ENCODE measurements around the gene PARP1.

The PARP1 gene

GRCh38 chr1:226400519-226401354 lies 7.2 kb downstream of the PARP1 start:
- no peaks in the 10 kb centered on the region for H3K27me3 Mint-ChIP-seq
- peak overlapping the region; percentile 74 for H3K27ac Mint-ChIP-seq (ENCODE audit: low read depth)
- peaks cover 79% of the 10 kb centered on the region for H3K4me1 Mint-ChIP-seq
- no peak for DNase-seq (ENCODE audit: low spot score in 2 of 2)
- H3K9me3 Mint-ChIP-seq = no peaks in the 10 kb centered on the region
- H3K36me3 Mint-ChIP-seq (ENCODE audit: insufficient read depth) = peaks cover 47% of the 10 kb centered on the region
- ATAC-seq (replicated peaks; ENCODE audit: extremely low read depth, poor library complexity, severe bottlenecking) = no peak
- H3K4me3 Mint-ChIP-seq = no peak overlapping the region

DNA sequence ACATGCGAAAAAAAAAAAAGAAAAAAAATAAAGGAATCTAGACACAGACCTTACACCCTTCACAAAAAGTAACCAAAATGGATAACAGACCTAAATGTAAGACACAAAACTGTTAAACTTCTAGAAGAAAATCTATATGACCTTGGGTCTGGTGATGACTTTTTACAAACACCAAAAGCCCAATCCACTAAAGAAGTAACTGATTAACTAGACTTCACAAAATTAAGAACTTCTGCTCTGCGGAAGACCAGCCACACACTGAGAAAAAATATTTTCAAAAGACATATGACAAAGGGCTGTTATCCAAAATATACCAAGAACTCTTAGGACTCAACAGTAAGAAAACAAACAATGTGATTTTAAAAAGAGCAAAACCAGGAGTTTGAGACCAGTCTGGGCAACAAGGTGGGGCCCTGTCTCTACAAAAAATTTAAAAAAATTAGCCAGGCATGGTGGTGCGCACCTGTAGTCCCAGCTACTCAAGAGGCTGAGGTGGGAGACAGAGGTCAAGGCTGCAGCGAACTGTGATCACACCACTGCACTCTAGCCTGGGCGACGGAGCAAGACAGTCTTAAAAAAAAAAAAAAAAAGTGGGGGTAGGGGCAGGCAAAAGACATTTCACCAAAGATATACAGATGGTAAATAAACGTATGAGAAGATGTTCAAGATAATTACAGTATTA lies 9.8 kb downstream of the PARP1 start:
- no peaks in the 10 kb centered on the region for H3K27me3 Mint-ChIP-seq
- ATAC-seq (replicated peaks; ENCODE audit: extremely low read depth, poor library complexity, severe bottlenecking) = no peak
- peaks cover 53% of the 10 kb centered on the region for H3K36me3 Mint-ChIP-seq (ENCODE audit: insufficient read depth)
- no peaks in the 10 kb centered on the region for H3K9me3 Mint-ChIP-seq
- peaks cover 76% of the 10 kb centered on the region for H3K4me1 Mint-ChIP-seq
- no peak overlapping the region for H3K27ac Mint-ChIP-seq (ENCODE audit: low read depth)
- no peak for DNase-seq (ENCODE audit: low spot score in 2 of 2)
- no peak overlapping the region for H3K4me3 Mint-ChIP-seq

DNA sequence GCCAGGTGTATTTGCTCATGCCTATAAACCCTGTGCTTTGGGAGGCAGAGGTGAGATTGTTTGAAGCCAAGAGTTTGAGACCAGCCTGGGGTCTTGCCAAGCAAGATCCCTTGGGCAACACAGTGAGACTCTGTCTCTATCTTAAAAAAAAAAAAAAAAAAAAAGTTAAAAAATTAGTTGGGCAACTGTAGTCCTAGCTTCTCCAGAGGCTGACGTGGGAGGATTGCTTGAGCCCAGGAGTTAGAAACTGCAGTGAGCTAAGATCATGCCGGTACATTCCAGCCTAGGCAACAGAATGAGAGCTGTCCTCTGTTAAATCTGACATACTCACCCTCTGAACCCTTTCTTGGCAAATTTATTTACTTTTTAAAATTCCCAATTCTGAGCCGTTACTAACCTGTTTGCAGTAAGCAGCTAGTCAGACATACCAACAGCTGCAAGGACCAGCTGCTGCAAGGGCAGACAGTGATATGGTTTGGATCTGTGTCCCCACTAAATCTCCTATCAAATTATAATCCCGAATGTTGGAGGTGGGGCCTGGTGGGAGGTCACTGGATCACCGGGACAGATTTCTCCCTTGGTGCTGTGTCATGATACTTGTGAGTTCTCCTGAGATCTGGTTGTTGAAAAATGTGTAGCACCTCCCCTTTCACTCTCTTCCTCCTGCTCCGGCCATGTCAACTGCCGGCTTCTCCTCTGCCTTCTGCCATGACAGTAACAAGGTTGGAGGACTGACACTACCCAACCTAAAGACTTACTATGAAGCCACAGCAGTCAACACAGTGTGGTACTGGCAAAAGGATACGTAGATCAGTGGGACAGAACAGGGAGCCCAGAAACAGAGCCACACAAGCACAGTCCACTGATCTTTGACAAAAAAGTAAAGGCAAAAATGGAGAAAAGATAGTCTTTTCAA lies 10.6 kb downstream of the PARP1 start:
- Mint-ChIP-seq H3K36me3 (ENCODE audit: insufficient read depth) (peaks cover 52% of the 10 kb centered on the region), H3K4me1 (peaks cover 74% of the 10 kb centered on the region), H3K4me3 (no peak overlapping the region), H3K27me3 (no peaks in the 10 kb centered on the region), H3K27ac (ENCODE audit: low read depth) (no peak overlapping the region), H3K9me3 (no peaks in the 10 kb centered on the region)
- DNase-seq (ENCODE audit: low spot score in 2 of 2) (no peak), ATAC-seq (replicated peaks; ENCODE audit: extremely low read depth, poor library complexity, severe bottlenecking) (no peak)

GRCh38 chr1:226395753-226396152 lies 12.1 kb downstream of the PARP1 start:
- Mint-ChIP-seq H3K4me1 (peaks cover 65% of the 10 kb centered on the region), H3K27ac (ENCODE audit: low read depth) (no peak overlapping the region), H3K9me3 (no peaks in the 10 kb centered on the region), H3K36me3 (ENCODE audit: insufficient read depth) (peaks cover 48% of the 10 kb centered on the region), H3K27me3 (no peaks in the 10 kb centered on the region), H3K4me3 (no peak overlapping the region)
- DNase-seq (ENCODE audit: low spot score in 2 of 2) (no peak), ATAC-seq (replicated peaks; ENCODE audit: extremely low read depth, poor library complexity, severe bottlenecking) (no peak)

GRCh38 chr1:226394462-226394861 lies 13.4 kb downstream of the PARP1 start:
- Mint-ChIP-seq H3K27me3 (no peaks in the 10 kb centered on the region), H3K36me3 (ENCODE audit: insufficient read depth) (peaks cover 41% of the 10 kb centered on the region), H3K4me3 (no peak overlapping the region), H3K9me3 (no peaks in the 10 kb centered on the region), H3K27ac (ENCODE audit: low read depth) (peak overlapping the region; percentile 59), H3K4me1 (peaks cover 52% of the 10 kb centered on the region)
- DNase-seq (ENCODE audit: low spot score in 2 of 2) = no peak
- no peak for ATAC-seq (replicated peaks; ENCODE audit: extremely low read depth, poor library complexity, severe bottlenecking)

GRCh38 chr1:226390681-226391080 lies 17.2 kb downstream of the PARP1 start:
- Mint-ChIP-seq H3K36me3 (ENCODE audit: insufficient read depth) (peaks cover 44% of the 10 kb centered on the region), H3K4me1 (peaks cover 32% of the 10 kb centered on the region), H3K27ac (ENCODE audit: low read depth) (no peak overlapping the region), H3K4me3 (no peak overlapping the region), H3K27me3 (no peaks in the 10 kb centered on the region), H3K9me3 (no peaks in the 10 kb centered on the region)
- DNase-seq (ENCODE audit: low spot score in 2 of 2) (no peak), ATAC-seq (replicated peaks; ENCODE audit: extremely low read depth, poor library complexity, severe bottlenecking) (no peak)

DNA sequence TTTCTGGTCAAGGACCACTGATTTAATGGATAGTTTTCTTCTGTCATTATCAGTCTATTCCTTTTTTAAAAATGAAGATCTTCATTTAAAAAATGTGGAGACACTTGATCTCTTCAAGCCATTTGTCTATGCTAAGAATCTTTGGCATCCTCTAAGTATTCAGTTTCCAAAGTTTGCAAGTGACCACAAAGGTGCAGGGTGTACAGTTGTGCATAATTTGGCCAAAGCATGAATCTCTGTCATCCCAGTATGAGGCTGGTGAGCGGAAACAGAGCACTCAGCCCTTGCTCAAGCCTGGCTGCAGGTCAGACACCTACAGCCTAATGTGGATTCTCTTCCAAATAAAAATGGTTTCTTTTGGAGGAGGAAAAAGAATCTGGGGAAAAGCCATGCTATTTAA lies 19.8 kb downstream of the PARP1 start:
- peaks cover 16% of the 10 kb centered on the region for H3K4me1 Mint-ChIP-seq
- no peak overlapping the region for H3K27ac Mint-ChIP-seq (ENCODE audit: low read depth)
- no peak for DNase-seq (ENCODE audit: low spot score in 2 of 2)
- no peak for ATAC-seq (replicated peaks; ENCODE audit: extremely low read depth, poor library complexity, severe bottlenecking)
- no peaks in the 10 kb centered on the region for H3K9me3 Mint-ChIP-seq
- H3K4me3 Mint-ChIP-seq = no peak overlapping the region
- no peaks in the 10 kb centered on the region for H3K27me3 Mint-ChIP-seq
- H3K36me3 Mint-ChIP-seq (ENCODE audit: insufficient read depth) = peaks cover 52% of the 10 kb centered on the region

DNA sequence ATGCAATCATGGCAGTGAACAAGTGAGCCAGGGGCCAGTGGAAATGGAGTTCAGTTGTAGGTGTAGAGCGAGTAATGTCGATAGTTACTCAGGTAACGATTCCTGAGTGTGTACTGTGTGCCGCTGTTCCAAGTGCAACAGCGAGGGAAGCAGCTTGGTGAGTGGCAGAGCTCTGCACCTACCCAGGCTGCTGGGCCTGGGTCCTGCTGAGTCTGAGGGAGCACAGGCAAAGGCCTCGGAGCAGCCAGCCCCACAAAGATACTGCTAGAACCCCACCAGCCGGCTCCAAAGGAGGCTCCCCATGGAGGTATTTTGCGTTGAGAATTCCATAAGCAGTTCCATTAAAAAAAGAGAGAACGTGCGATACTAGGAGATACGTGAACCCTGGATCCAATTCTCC lies 23.2 kb downstream of the PARP1 start:
- no peak for DNase-seq (ENCODE audit: low spot score in 2 of 2)
- Mint-ChIP-seq H3K9me3 (no peaks in the 10 kb centered on the region), H3K27me3 (no peaks in the 10 kb centered on the region), H3K36me3 (ENCODE audit: insufficient read depth) (peaks cover 65% of the 10 kb centered on the region), H3K4me3 (no peak overlapping the region), H3K4me1 (peaks cover 5% of the 10 kb centered on the region), H3K27ac (ENCODE audit: low read depth) (no peak overlapping the region)
- ATAC-seq (replicated peaks; ENCODE audit: extremely low read depth, poor library complexity, severe bottlenecking) = no peak

GRCh38 chr1:226384040-226384439 lies 23.9 kb downstream of the PARP1 start:
- H3K36me3 Mint-ChIP-seq (ENCODE audit: insufficient read depth) = peaks cover 69% of the 10 kb centered on the region
- DNase-seq (ENCODE audit: low spot score in 2 of 2) = no peak
- no peaks in the 10 kb centered on the region for H3K9me3 Mint-ChIP-seq

DNA sequence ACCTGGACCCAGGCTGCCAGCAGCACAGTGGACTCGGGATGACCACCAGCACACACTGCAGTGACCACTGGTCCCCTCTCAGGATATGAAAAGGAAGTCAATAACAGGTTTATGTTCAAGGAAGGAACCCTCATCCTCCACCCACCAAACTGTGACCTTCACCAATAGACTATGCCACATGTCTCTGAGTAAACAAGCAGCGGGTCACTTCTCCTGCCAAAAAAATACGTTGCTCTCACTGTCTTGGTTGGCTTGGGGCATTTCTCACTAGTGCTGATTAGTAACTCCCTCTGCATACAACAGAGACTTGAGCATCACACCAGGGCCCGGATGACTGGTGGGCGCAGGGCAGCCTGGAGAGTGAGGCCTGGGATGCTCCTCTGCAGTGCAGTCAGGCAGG lies 25.9 kb downstream of the PARP1 start:
- Mint-ChIP-seq H3K4me1 (peaks cover 5% of the 10 kb centered on the region), H3K27ac (ENCODE audit: low read depth) (no peak overlapping the region), H3K27me3 (no peaks in the 10 kb centered on the region), H3K36me3 (ENCODE audit: insufficient read depth) (peaks cover 75% of the 10 kb centered on the region), H3K4me3 (no peak overlapping the region), H3K9me3 (no peaks in the 10 kb centered on the region)
- ATAC-seq (replicated peaks; ENCODE audit: extremely low read depth, poor library complexity, severe bottlenecking) (no peak), DNase-seq (ENCODE audit: low spot score in 2 of 2) (no peak)

More at GRCh38 chr1:226384040-226384439, 23.9 kb downstream of the PARP1 start:
- Mint-ChIP-seq H3K27me3 (no peaks in the 10 kb centered on the region), H3K27ac (ENCODE audit: low read depth) (no peak overlapping the region), H3K4me1 (peaks cover 5% of the 10 kb centered on the region), H3K4me3 (no peak overlapping the region)
- no peak for ATAC-seq (replicated peaks; ENCODE audit: extremely low read depth, poor library complexity, severe bottlenecking)

- DNase-seq (ENCODE audit: low spot score in 2 of 2) (no peak), ATAC-seq (replicated peaks; ENCODE audit: extremely low read depth, poor library complexity, severe bottlenecking) (no peak)
- Mint-ChIP-seq H3K27ac (ENCODE audit: low read depth) (no peak overlapping the region), H3K27me3 (no peaks in the 10 kb centered on the region), H3K4me3 (no peak overlapping the region), H3K9me3 (no peaks in the 10 kb centered on the region), H3K36me3 (ENCODE audit: insufficient read depth) (peaks cover 78% of the 10 kb centered on the region), H3K4me1 (peaks cover 5% of the 10 kb centered on the region)
These were observed 26.5 kb downstream of the PARP1 start for GRCh38 chr1:226381226-226381998.

DNA sequence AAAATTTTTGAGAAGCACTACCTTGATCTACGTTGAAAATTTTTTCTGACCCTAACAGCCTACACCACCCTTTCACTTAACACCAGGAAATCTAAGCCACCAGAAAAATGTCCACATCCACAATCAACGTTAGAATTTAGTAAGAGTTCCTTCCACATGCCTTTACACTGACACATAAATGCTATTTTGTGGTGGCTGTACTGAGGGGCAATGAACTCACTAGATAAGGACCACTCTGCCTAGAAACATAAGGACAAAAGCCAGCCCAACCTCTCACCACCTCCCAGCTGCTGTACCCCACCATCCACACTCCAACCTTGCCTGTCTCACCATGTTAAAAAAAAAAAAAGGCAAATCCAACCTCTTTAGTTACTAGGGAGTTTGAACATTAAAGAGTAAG lies 29.8 kb downstream of the PARP1 start:
- Mint-ChIP-seq H3K4me1 (no peaks in the 10 kb centered on the region), H3K27ac (ENCODE audit: low read depth) (no peak overlapping the region), H3K9me3 (no peaks in the 10 kb centered on the region), H3K36me3 (ENCODE audit: insufficient read depth) (peaks cover 72% of the 10 kb centered on the region), H3K27me3 (no peaks in the 10 kb centered on the region), H3K4me3 (no peak overlapping the region)
- no peak for DNase-seq (ENCODE audit: low spot score in 2 of 2)
- no peak for ATAC-seq (replicated peaks; ENCODE audit: extremely low read depth, poor library complexity, severe bottlenecking)

Data from central memory CD8-positive, alpha-beta T cell (primary cell).